ENCODE results near the gene ZNF33B. TPM values are rescaled to one million over a fixed set of nuclear protein-coding genes. Genes with fewer than 3 reads are reported as not detected.

The ZNF33B gene
- total RNA-seq, 2 donors from 2014 or later: 25.6 to 32.6 TPM

DNA sequence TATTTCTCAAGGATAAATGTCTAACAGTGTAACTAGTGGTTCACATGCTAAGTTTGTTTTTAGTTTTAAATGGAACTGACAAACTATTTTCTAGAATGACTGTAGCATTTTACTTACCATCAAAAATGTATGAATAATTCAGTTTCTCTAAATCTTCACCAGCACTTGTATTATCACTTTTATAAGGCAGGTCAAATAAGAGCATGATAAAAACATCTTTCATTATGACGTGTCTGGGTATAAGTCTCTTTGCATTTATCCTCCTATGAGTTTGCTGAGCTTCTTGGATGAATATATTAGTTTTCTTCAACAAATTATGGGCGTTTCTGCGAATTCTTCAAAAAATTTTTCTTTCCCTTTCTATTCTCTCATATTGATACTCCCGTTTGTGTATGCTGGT, 19.9 kb downstream of the ZNF33B start:
- no peak overlapping the region for H3K4me3 ChIP-seq
- H3K27me3 ChIP-seq (replicated peaks; ENCODE audit: insufficient read depth): no peaks in the 10 kb centered on the region
- H3K9me3 ChIP-seq: no peaks in the 10 kb centered on the region
- TF ChIP-seq CTCF (IDR thresholded peaks at IDR 0.05) (no peak), POLR2AphosphoS5 (IDR thresholded peaks at IDR 0.05) (no peak), POLR2A (IDR thresholded peaks at IDR 0.05) (no peak)
- no peaks in the 10 kb centered on the region for H3K36me3 ChIP-seq
- DNase-seq (ENCODE audit: low spot score): no peak
- no peaks in the 10 kb centered on the region for H3K4me1 ChIP-seq (replicated peaks)
- WGBS: 98% methylated on average over 4 of the region's 4 CpGs
- H3K27ac ChIP-seq: no peak overlapping the region
- intact Hi-C loops (cut with DNase I): no loop called here

GRCh38 chr10:42615419-42615818, 23.0 kb downstream of the ZNF33B start:
- intact Hi-C loops (cut with DNase I): no loop called here
- H3K27me3 ChIP-seq (replicated peaks; ENCODE audit: insufficient read depth): no peaks in the 10 kb centered on the region
- no peaks in the 10 kb centered on the region for H3K9me3 ChIP-seq
- no peaks in the 10 kb centered on the region for H3K4me1 ChIP-seq (replicated peaks)
- no peaks in the 10 kb centered on the region for H3K36me3 ChIP-seq
- no peak overlapping the region for H3K27ac ChIP-seq
- H3K4me3 ChIP-seq: no peak overlapping the region
- DNase-seq (ENCODE audit: low spot score): no peak
- TF ChIP-seq POLR2A (IDR thresholded peaks at IDR 0.05) (no peak), CTCF (IDR thresholded peaks at IDR 0.05) (no peak), POLR2AphosphoS5 (IDR thresholded peaks at IDR 0.05) (no peak)
- 63% methylated on average over 3 of the region's 3 CpGs for WGBS

GRCh38 chr10:42609872-42610271, 28.5 kb downstream of the ZNF33B start:
- 80% methylated on average over 1 of the region's 1 CpG for WGBS
- Histone ChIP-seq H3K9me3 (no peaks in the 10 kb centered on the region), H3K4me3 (no peak overlapping the region), H3K4me1 (replicated peaks) (no peaks in the 10 kb centered on the region), H3K27ac (no peak overlapping the region), H3K27me3 (replicated peaks; ENCODE audit: insufficient read depth) (no peaks in the 10 kb centered on the region), H3K36me3 (no peaks in the 10 kb centered on the region)
- intact Hi-C loops (cut with DNase I): no loop called here
- no peak for DNase-seq (ENCODE audit: low spot score)
- TF ChIP-seq CTCF (IDR thresholded peaks at IDR 0.05) (no peak), POLR2AphosphoS5 (IDR thresholded peaks at IDR 0.05) (no peak), POLR2A (IDR thresholded peaks at IDR 0.05) (no peak)

- WGBS: 94% methylated on average over 4 of the region's 4 CpGs
- intact Hi-C loops (cut with DNase I): no loop called here
- no peak for DNase-seq (ENCODE audit: low spot score)
- TF ChIP-seq POLR2A (IDR thresholded peaks at IDR 0.05): no peak
- Histone ChIP-seq H3K36me3 (peaks cover 0 to 8% of the 10 kb centered on the region in 2 donors), H3K27me3 (replicated peaks; ENCODE audit: insufficient read depth) (no peaks in the 10 kb centered on the region), H3K9me3 (no peaks in the 10 kb centered on the region), H3K4me3 (no peak overlapping the region), H3K4me1 (replicated peaks) (no peaks in the 10 kb centered on the region), H3K27ac (no peak overlapping the region)
Measured at GRCh38 chr10:42598249-42598873, 40.0 kb downstream of the ZNF33B start.

GRCh38 chr10:42596196-42596595, 42.2 kb downstream of the ZNF33B start:
- intact Hi-C loops (cut with DNase I): no loop called here
- no peak overlapping the region for H3K27ac ChIP-seq
- no peaks in the 10 kb centered on the region for H3K4me1 ChIP-seq (replicated peaks)
- TF ChIP-seq POLR2AphosphoS5 (IDR thresholded peaks at IDR 0.05) (no peak), POLR2A (IDR thresholded peaks at IDR 0.05) (no peak), CTCF (IDR thresholded peaks at IDR 0.05) (no peak)
- peaks cover 8 to 12% of the 10 kb centered on the region in 2 donors for H3K36me3 ChIP-seq
- no peak for DNase-seq (ENCODE audit: low spot score)
- H3K9me3 ChIP-seq: no peaks in the 10 kb centered on the region
- H3K27me3 ChIP-seq (replicated peaks; ENCODE audit: insufficient read depth): no peaks in the 10 kb centered on the region
- no peak overlapping the region for H3K4me3 ChIP-seq
